Esophagus muscularis mucosa (tissue), 4 donors: ENCODE data around the gene ATF6. TPM values are rescaled to one million over a fixed set of nuclear protein-coding genes. Genes with fewer than 3 reads are reported as not detected.

Experiments
- DNase-seq: peaks from one replicate; pipeline ENCODE4 v3.0.0-alpha.2; 2017; ENCODE audit errors: extremely low spot score
- H3K27ac ChIP-seq, 4 donors: fragments of 200-600 bp; sonication (generic); replicated peaks in 1 of 4; 1 replicate in 3 of 4; 2 replicates in 1 of 4; pipeline ENCODE4 v1.5.1; 2016 to 2019; ENCODE audit warnings: mild to moderate bottlenecking in 1 of 4
- H3K27me3 ChIP-seq, 4 donors: fragments of 200-600 bp; sonication (generic); one replicate each; pipeline versions ENCODE4 v1.5.1 to v1.6.0; 2016 to 2019
- H3K36me3 ChIP-seq, 4 donors: fragments of 200-600 bp; sonication (generic); one replicate each; pipeline ENCODE4 v1.5.1; 2016 to 2019
- H3K4me1 ChIP-seq, 4 donors: fragments of 200-600 bp; sonication (generic); one replicate each; pipeline ENCODE4 v1.5.1; 2016 to 2019
- H3K4me3 ChIP-seq, 4 donors: fragments of 200-600 bp; sonication (generic); 1 replicate in 2 of 4; 2 replicates in 2 of 4; pipeline ENCODE4 v1.5.1; 2016 to 2019; ENCODE audit warnings: mild to moderate bottlenecking in 4 of 4, moderate library complexity in 1 of 4
- H3K9me3 ChIP-seq, 4 donors: fragments of 200-600 bp; sonication (generic); 1 replicate in 3 of 4; 2 replicates in 1 of 4; pipeline ENCODE4 v1.5.1; 2016 to 2019
- EP300 ChIP-seq: sonication (generic); formaldehyde crosslinking; IDR thresholded peaks from one replicate; pipeline ENCODE4 v1.6.1; 2017; ENCODE audit warnings: antibody characterized with exemption
- POLR2A ChIP-seq: fragments of 450-650 bp; IDR thresholded peaks from one replicate; pipeline ENCODE4 v1.6.1; 2017; ENCODE audit warnings: antibody characterized with exemption, moderate library complexity, mild to moderate bottlenecking, low read depth
- POLR2AphosphoS5 ChIP-seq, 2 donors: sonication (generic); formaldehyde crosslinking; IDR thresholded peaks; one replicate each; pipeline ENCODE4 v1.6.1; 2017; ENCODE audit warnings: antibody characterized with exemption in 2 of 2
- WGBS: methylation state at CpG from one replicate; pipeline ENCODE4 v1.1.5; 2018; 5-methylcytosine and 5-hydroxymethylcytosine counted together
- intact Hi-C: fragments of 100-400 bp; cut with DNase I; formaldehyde crosslinking; loops from one replicate; pipeline ENCODE4 v1.15.1; 2023
- total RNA-seq, 4 donors: library from RNA; depleted of rRNA; stranded (reverse); fragments of >200 nt; gene quantifications; one replicate each; pipeline versions ENCODE4 v1.1.0 to v1.2.1, GENCODE V29; 2016
- TF ChIP-seq, protein P1 (sequence below), 3 experiments: fragments of 200-600 bp in 2 of 3; fragments of 450-650 bp in 1 of 3; sonication (generic) in 2 of 3; IDR thresholded peaks; one replicate each; pipeline ENCODE4 v1.5.1; 2017 to 2019; ENCODE audit warnings: antibody characterized with exemption in 3 of 3, mild to moderate bottlenecking in 2 of 3, moderate library complexity in 1 of 3

ATF6 gene
- total RNA-seq, 4 donors from 2014 or later, result 24.5 to 30.6 (median 27.4) TPM

DNA sequence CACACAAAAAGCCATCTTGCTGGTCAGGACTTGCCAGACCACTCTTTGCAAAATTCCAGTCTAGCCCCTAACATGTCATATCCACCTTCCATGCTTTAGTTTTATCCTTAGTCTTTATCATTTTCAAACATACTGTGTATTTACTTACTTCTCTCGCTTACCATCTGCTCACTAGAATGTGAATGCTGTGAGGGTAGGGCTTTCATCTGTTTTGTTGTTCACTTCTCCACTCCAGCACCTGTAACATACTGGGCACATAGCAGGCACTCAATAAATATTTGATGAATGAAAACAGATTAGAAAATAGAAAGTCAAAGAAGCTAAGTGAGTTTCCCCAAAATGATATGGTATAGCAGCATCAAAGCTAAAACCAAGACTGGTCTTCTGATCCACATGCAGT lies 177.6 kb downstream of the ATF6 start:
- Histone ChIP-seq H3K36me3 (peaks cover 0 to 28% (median 4%) of the 10 kb centered on the region in 4 donors), H3K27ac (no peak overlapping the region), H3K27me3 (no peaks in the 10 kb centered on the region), H3K4me3 (no peak overlapping the region), H3K9me3 (no peaks in the 10 kb centered on the region), H3K4me1 (peaks cover 2 to 9% (median 7%) of the 10 kb centered on the region in 4 donors)
- 97% methylated on average over 1 of the region's 1 CpG for WGBS
- no peak for DNase-seq
- no peak for TF ChIP-seq EP300
- TF ChIP-seq POLR2A, result no peak
- TF ChIP-seq, protein P1, sequence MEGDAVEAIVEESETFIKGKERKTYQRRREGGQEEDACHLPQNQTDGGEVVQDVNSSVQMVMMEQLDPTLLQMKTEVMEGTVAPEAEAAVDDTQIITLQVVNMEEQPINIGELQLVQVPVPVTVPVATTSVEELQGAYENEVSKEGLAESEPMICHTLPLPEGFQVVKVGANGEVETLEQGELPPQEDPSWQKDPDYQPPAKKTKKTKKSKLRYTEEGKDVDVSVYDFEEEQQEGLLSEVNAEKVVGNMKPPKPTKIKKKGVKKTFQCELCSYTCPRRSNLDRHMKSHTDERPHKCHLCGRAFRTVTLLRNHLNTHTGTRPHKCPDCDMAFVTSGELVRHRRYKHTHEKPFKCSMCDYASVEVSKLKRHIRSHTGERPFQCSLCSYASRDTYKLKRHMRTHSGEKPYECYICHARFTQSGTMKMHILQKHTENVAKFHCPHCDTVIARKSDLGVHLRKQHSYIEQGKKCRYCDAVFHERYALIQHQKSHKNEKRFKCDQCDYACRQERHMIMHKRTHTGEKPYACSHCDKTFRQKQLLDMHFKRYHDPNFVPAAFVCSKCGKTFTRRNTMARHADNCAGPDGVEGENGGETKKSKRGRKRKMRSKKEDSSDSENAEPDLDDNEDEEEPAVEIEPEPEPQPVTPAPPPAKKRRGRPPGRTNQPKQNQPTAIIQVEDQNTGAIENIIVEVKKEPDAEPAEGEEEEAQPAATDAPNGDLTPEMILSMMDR (IDR thresholded peaks at IDR 0.05), result no peak
- intact Hi-C loops, result no loop called here

DNA sequence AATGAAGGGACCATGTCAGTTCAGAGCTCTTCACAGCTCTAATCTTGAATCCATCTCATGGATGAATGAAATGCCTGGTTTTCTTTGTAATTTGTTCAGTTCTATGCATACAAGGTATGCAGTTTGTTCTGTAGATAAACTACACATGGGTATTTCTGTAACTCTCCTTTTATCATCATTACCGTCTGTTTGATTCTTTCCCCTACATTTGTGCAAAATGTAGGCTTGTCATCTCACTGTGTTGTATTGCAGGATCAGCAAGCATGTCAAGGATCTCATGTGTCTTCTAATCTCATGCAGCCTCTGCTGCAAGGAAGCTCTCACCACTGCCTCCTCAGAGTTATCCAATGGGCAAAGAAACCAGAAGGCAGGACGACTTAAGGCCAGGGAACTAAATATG lies 178.3 kb downstream of the ATF6 start:
- H3K4me3 ChIP-seq, result no peak overlapping the region
- peaks cover 3 to 12% (median 10%) of the 10 kb centered on the region in 4 donors for H3K4me1 ChIP-seq
- H3K27me3 ChIP-seq, result no peaks in the 10 kb centered on the region
- intact Hi-C loops, result no loop called here
- WGBS, result 82% methylated on average over 2 of the region's 2 CpGs
- TF ChIP-seq, protein P1 (IDR thresholded peaks at IDR 0.05), result no peak
- no peak for TF ChIP-seq POLR2AphosphoS5 (IDR thresholded peaks at IDR 0.05)
- no peak for TF ChIP-seq EP300
- TF ChIP-seq POLR2A, result no peak
- H3K9me3 ChIP-seq, result no peaks in the 10 kb centered on the region
- H3K27ac ChIP-seq, result no peak overlapping the region
- peaks cover 0 to 28% (median 2%) of the 10 kb centered on the region in 4 donors for H3K36me3 ChIP-seq
- no peak for DNase-seq

GRCh38 chr1:161945306-161946060 lies 179.4 kb downstream of the ATF6 start:
- Histone ChIP-seq H3K9me3 (no peaks in the 10 kb centered on the region), H3K27ac (no peak overlapping the region), H3K36me3 (peaks cover 0 to 28% (median 2%) of the 10 kb centered on the region in 4 donors), H3K4me1 (peaks cover 3 to 16% (median 10%) of the 10 kb centered on the region in 4 donors), H3K4me3 (no peak overlapping the region), H3K27me3 (no peaks in the 10 kb centered on the region)
- TF ChIP-seq POLR2A (no peak), POLR2AphosphoS5 (IDR thresholded peaks at IDR 0.05) (no peak), EP300 (no peak)
- TF ChIP-seq, protein P1 (IDR thresholded peaks at IDR 0.05), result no peak
- intact Hi-C loops, result no loop called here
- 95% methylated on average over 3 of the region's 3 CpGs for WGBS
- no peak for DNase-seq

GRCh38 chr1:161946071-161946987 lies 180.2 kb downstream of the ATF6 start:
- intact Hi-C loops, result no loop called here
- Histone ChIP-seq H3K36me3 (peaks cover 0 to 28% (median 2%) of the 10 kb centered on the region in 4 donors), H3K27ac (no peak overlapping the region), H3K4me1 (peaks cover 3 to 16% (median 10%) of the 10 kb centered on the region in 4 donors), H3K27me3 (no peaks in the 10 kb centered on the region), H3K4me3 (no peak overlapping the region), H3K9me3 (no peaks in the 10 kb centered on the region)
- DNase-seq, result no peak
- TF ChIP-seq EP300 (no peak), POLR2A (no peak), POLR2AphosphoS5 (IDR thresholded peaks at IDR 0.05) (no peak)
- TF ChIP-seq, protein P1 (IDR thresholded peaks at IDR 0.05), result no peak
- WGBS, result 86% methylated on average over 5 of the region's 5 CpGs
